ENCODE data around the gene SMIM7.

GRCh38 chr19:16623066-16623465 lies 36.9 kb downstream of the SMIM7 start:
- no peak for TF ChIP-seq CTCF (IDR thresholded peaks at IDR 0.05)
- TF ChIP-seq POLR2AphosphoS5 (IDR thresholded peaks at IDR 0.05), result no peak
- TF ChIP-seq POLR2A (IDR thresholded peaks at IDR 0.05), result no peak
- TF ChIP-seq EP300 (IDR thresholded peaks at IDR 0.05), result no peak

Data from sigmoid colon (tissue), 4 donors.